HCT116 (cell line): ENCODE data around the gene OCA2. TPM values are rescaled to one million over a fixed set of nuclear protein-coding genes. Genes with fewer than 3 reads are reported as not detected.

Experiments used
- ATAC-seq: fragments of 200-7000 bp; cut with Tn5 transposase; 2 replicates; pipeline ENCODE4 v1.9.1; 2020; ENCODE audit warnings: mild to moderate bottlenecking, moderate library complexity
- BruUV-seq: library from RNA; stranded (reverse); fragments of 400-500 nt; replicated peaks from 2 replicates; lab custom pipeline; 2021; lab: Mats Ljungman, UMichigan
- CTCF ChIA-PET: fragments of 300-600 bp; sonication (Branson Sonifier 250); formaldehyde crosslinking; loops from one replicate; lab custom pipeline; 2021; ENCODE audit warnings: antibody characterized with exemption; lab: Charles Lee
- POLR2A ChIA-PET: fragments of 300-600, 350-600 bp; sonication (Branson Sonifier 250); formaldehyde crosslinking; loops from one replicate; lab custom pipeline; 2021; ENCODE audit warnings: antibody characterized with exemption; lab: Charles Lee
- RAD21 ChIA-PET, 2 experiments: fragments of 300-600 bp; sonication (Branson Sonifier 250); formaldehyde crosslinking; loops; one replicate each; lab custom pipeline; 2023; ENCODE audit warnings: low total read pairs in 2 of 2; ENCODE audit not compliant: uncharacterized antibody in 2 of 2, unreplicated experiment in 2 of 2, low non-redundant PET in 1 of 2; lab: Charles Lee
- DNase-seq: peaks from one replicate; pipeline ENCODE4 v3.0.0-alpha.2; 2010; ENCODE audit warnings: low read depth, low spot score
- H2AFZ ChIP-seq: fragments of 200-600 bp; shearing (Covaris generic), sonication (generic); 2 replicates; pipeline ENCODE4 v1.6.1; 2017; ENCODE audit warnings: low read depth, mixed run types, mixed read lengths, antibody characterized with exemption, low read length; ENCODE audit not compliant: poor library complexity, severe bottlenecking
- H3K27ac ChIP-seq: 2 replicates; pipeline ENCODE4 v1.5.1; 2012; ENCODE audit warnings: low read depth, low read length
- H3K27me3 ChIP-seq: fragments of 200-600 bp; sonication (generic); 2 replicates; pipeline ENCODE4 v1.6.1; 2016; ENCODE audit warnings: mixed run types, low read length, mixed read lengths; ENCODE audit not compliant: insufficient read depth
- H3K36me3 ChIP-seq, 2 experiments: fragments of 200-500 bp in 1 of 2; fragments of 200-600 bp in 1 of 2; sonication (Bioruptor generic) in 1 of 2; sonication (generic) in 1 of 2; 2 replicates each; pipeline versions ENCODE4 v1.5.1 to v1.6.1; 2014 to 2016; ENCODE audit warnings: low read length in 2 of 2, inconsistent platforms in 1 of 2, mixed read lengths in 1 of 2, mixed run types in 1 of 2; ENCODE audit not compliant: insufficient read depth in 2 of 2, control insufficient read depth in 1 of 2
- H3K4me1 ChIP-seq, 2 experiments: fragments of 200-600 bp in 1 of 2; sonication (generic) in 1 of 2; 2 replicates each; pipeline versions ENCODE4 v1.5.1 to v1.6.1; 2012 to 2017; ENCODE audit warnings: low read length in 2 of 2, inconsistent platforms in 1 of 2, mild to moderate bottlenecking in 1 of 2, mixed read lengths in 1 of 2, mixed run types in 1 of 2, moderate library complexity in 1 of 2; ENCODE audit not compliant: insufficient read depth in 2 of 2, control insufficient read depth in 1 of 2
- H3K4me2 ChIP-seq: fragments of 200-600 bp; sonication (generic); 2 replicates; pipeline ENCODE4 v1.6.1; 2017; ENCODE audit warnings: mixed run types, low read length, mixed read lengths
- H3K4me3 ChIP-seq, 2 experiments: fragments of 200-600 bp in 1 of 2; sonication (generic) in 1 of 2; replicated peaks in 1 of 2; 2 replicates each; pipeline ENCODE4 v1.5.1; 2011 to 2016; ENCODE audit warnings: low read length in 2 of 2, control low read depth in 1 of 2, low read depth in 1 of 2, mild to moderate bottlenecking in 1 of 2, mixed read lengths in 1 of 2, mixed run types in 1 of 2
- H3K79me2 ChIP-seq: fragments of 200-600 bp; sonication (generic); 2 replicates; pipeline ENCODE4 v1.6.1; 2017; ENCODE audit warnings: mild to moderate bottlenecking, mixed run types, low read length, moderate library complexity, mixed read lengths; ENCODE audit not compliant: insufficient read depth
- H3K9ac ChIP-seq: fragments of 200-600 bp; sonication (generic); 2 replicates; pipeline ENCODE4 v1.6.1; 2016; ENCODE audit warnings: low read length, mixed read lengths
- H3K9me2 ChIP-seq: fragments of 200-600 bp; sonication (generic), shearing (Covaris generic); 2 replicates; pipeline ENCODE4 v1.6.1; 2017; ENCODE audit warnings: mixed run types, mild to moderate bottlenecking, moderate library complexity; ENCODE audit not compliant: insufficient read depth
- H3K9me3 ChIP-seq, 2 experiments: fragments of 200-500 bp in 1 of 2; fragments of 200-600 bp in 1 of 2; sonication (Bioruptor generic) in 1 of 2; sonication (generic) in 1 of 2; 2 replicates each; pipeline ENCODE4 v1.6.1; 2014 to 2017; ENCODE audit warnings: low read length in 2 of 2, mixed read lengths in 2 of 2, inconsistent platforms in 1 of 2, low read depth in 1 of 2, mild to moderate bottlenecking in 1 of 2, mixed run types in 1 of 2, moderate library complexity in 1 of 2; ENCODE audit not compliant: control insufficient read depth in 1 of 2, insufficient read depth in 1 of 2
- H4K20me1 ChIP-seq: fragments of 200-600 bp; sonication (generic), shearing (Covaris generic); 2 replicates; pipeline ENCODE4 v1.6.1; 2017; ENCODE audit warnings: mixed run types, mild to moderate bottlenecking, moderate library complexity; ENCODE audit not compliant: insufficient read depth
- EGR1 ChIP-seq: IDR thresholded peaks from 2 replicates; pipeline ENCODE4 v1.6.1; 2012; ENCODE audit warnings: low read depth
- EZH2phosphoT487 ChIP-seq: fragments of 200-600 bp; IDR thresholded peaks from 2 replicates; pipeline ENCODE4 v1.6.1; 2018; ENCODE audit warnings: antibody characterized with exemption, borderline replicate concordance
- JUND ChIP-seq: IDR thresholded peaks from 2 replicates; pipeline ENCODE4 v1.6.1; 2012
- POLR2A ChIP-seq: IDR thresholded peaks from 2 replicates; pipeline ENCODE4 v1.7.0; 2011; ENCODE audit warnings: borderline replicate concordance; ENCODE audit not compliant: insufficient read depth, insufficient read length; ENCODE audit errors: extremely low read depth
- SIN3A ChIP-seq: IDR thresholded peaks from 2 replicates; pipeline ENCODE4 v1.6.1; 2012; ENCODE audit warnings: low read depth
- SP1 ChIP-seq: IDR thresholded peaks from 2 replicates; pipeline ENCODE4 v1.6.1; 2012; ENCODE audit warnings: low read depth
- SRF ChIP-seq: IDR thresholded peaks from 2 replicates; pipeline ENCODE4 v1.6.1; 2012; ENCODE audit warnings: low read depth
- intact Hi-C: fragments of 100-400 bp; cut with micrococcal nuclease; formaldehyde crosslinking; loops from 2 replicates; pipeline ENCODE4 v1.10.0; 2022
- total RNA-seq: library from RNA; stranded (reverse); gene quantifications from one replicate; pipeline ENCODE4 v1.2.1, GENCODE V29; 2021; ENCODE audit not compliant: unreplicated experiment
- TF ChIP-seq, protein P1 (sequence below): IDR thresholded peaks from 2 replicates; pipeline ENCODE4 v1.6.1; 2011; ENCODE audit warnings: mild to moderate bottlenecking, low read length, moderate library complexity; ENCODE audit not compliant: insufficient replicate concordance; ENCODE audit errors: extremely low read depth
- TF ChIP-seq, protein P2 (sequence below), 3 experiments: fragments of 200-600 bp in 1 of 3; sonication (generic) in 1 of 3; IDR thresholded peaks in 2 of 3; conservative IDR thresholded peaks in 1 of 3; 2 replicates each; pipeline ENCODE4 v1.5.1; 2012 to 2017; ENCODE audit warnings: low read depth in 2 of 3, low read length in 2 of 3, antibody characterized with exemption in 1 of 3, borderline replicate concordance in 1 of 3, control low read depth in 1 of 3, mild to moderate bottlenecking in 1 of 3, mixed read lengths in 1 of 3, mixed run types in 1 of 3, moderate library complexity in 1 of 3; ENCODE audit not compliant: insufficient read depth in 1 of 3

OCA2 gene
- total RNA-seq, 1 experiment from 2014 or later: not detected

- H3K4me2 ChIP-seq: no peak overlapping the region
- H3K27ac ChIP-seq: no peak overlapping the region
- H2AFZ ChIP-seq: no peak overlapping the region
- TF ChIP-seq EGR1 (no peak), EZH2phosphoT487 (no peak), SIN3A (no peak), JUND (no peak)
- TF ChIP-seq, protein P1, sequence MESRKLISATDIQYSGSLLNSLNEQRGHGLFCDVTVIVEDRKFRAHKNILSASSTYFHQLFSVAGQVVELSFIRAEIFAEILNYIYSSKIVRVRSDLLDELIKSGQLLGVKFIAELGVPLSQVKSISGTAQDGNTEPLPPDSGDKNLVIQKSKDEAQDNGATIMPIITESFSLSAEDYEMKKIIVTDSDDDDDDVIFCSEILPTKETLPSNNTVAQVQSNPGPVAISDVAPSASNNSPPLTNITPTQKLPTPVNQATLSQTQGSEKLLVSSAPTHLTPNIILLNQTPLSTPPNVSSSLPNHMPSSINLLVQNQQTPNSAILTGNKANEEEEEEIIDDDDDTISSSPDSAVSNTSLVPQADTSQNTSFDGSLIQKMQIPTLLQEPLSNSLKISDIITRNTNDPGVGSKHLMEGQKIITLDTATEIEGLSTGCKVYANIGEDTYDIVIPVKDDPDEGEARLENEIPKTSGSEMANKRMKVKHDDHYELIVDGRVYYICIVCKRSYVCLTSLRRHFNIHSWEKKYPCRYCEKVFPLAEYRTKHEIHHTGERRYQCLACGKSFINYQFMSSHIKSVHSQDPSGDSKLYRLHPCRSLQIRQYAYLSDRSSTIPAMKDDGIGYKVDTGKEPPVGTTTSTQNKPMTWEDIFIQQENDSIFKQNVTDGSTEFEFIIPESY: no peak
- H3K79me2 ChIP-seq: no peaks in the 10 kb centered on the region
- H3K4me1 ChIP-seq: no peaks in the 10 kb centered on the region
- ChIA-PET RAD21 (no interaction called here), POLR2A (no interaction called here), CTCF (no interaction called here)
- H3K9me2 ChIP-seq: no peaks in the 10 kb centered on the region
- H3K4me3 ChIP-seq: no peak overlapping the region
- peaks cover 6 to 25% of the 10 kb centered on the region in 2 experiments; a peak in 2 of 4 replicates for H3K9me3 ChIP-seq
- intact Hi-C loops: no loop called here
- H4K20me1 ChIP-seq: no peaks in the 10 kb centered on the region
- BruUV-seq: no TSS peak
- no peaks in the 10 kb centered on the region for H3K36me3 ChIP-seq
- ATAC-seq: no peak
- no peaks in the 10 kb centered on the region for H3K27me3 ChIP-seq
- H3K9ac ChIP-seq: no peak overlapping the region
- no peak for DNase-seq
Measured at GRCh38 chr15:27865926-27866325, 233.2 kb downstream of the OCA2 start.

- H3K79me2 ChIP-seq: no peaks in the 10 kb centered on the region
- H3K4me1 ChIP-seq: no peaks in the 10 kb centered on the region
- no peak overlapping the region for H3K4me3 ChIP-seq
- no peaks in the 10 kb centered on the region for H3K36me3 ChIP-seq
- no peak for DNase-seq
- ChIA-PET POLR2A (no interaction called here), RAD21 (no interaction called here), CTCF (no interaction called here)
- ATAC-seq: no peak
- no TSS peak for BruUV-seq
- intact Hi-C loops: no loop called here
- no peaks in the 10 kb centered on the region for H3K27me3 ChIP-seq
- H4K20me1 ChIP-seq: no peaks in the 10 kb centered on the region
- H2AFZ ChIP-seq: no peak overlapping the region
- no peak overlapping the region for H3K27ac ChIP-seq
- H3K4me2 ChIP-seq: no peak overlapping the region
- H3K9ac ChIP-seq: no peak overlapping the region
- peaks cover 6 to 28% of the 10 kb centered on the region in 2 experiments; a peak in 2 of 4 replicates for H3K9me3 ChIP-seq
- no peaks in the 10 kb centered on the region for H3K9me2 ChIP-seq
- TF ChIP-seq EGR1 (no peak), SIN3A (no peak), SRF (no peak), JUND (no peak), POLR2A (no peak), EZH2phosphoT487 (no peak), SP1 (no peak)
- TF ChIP-seq, protein P1: no peak
- TF ChIP-seq, protein P2, sequence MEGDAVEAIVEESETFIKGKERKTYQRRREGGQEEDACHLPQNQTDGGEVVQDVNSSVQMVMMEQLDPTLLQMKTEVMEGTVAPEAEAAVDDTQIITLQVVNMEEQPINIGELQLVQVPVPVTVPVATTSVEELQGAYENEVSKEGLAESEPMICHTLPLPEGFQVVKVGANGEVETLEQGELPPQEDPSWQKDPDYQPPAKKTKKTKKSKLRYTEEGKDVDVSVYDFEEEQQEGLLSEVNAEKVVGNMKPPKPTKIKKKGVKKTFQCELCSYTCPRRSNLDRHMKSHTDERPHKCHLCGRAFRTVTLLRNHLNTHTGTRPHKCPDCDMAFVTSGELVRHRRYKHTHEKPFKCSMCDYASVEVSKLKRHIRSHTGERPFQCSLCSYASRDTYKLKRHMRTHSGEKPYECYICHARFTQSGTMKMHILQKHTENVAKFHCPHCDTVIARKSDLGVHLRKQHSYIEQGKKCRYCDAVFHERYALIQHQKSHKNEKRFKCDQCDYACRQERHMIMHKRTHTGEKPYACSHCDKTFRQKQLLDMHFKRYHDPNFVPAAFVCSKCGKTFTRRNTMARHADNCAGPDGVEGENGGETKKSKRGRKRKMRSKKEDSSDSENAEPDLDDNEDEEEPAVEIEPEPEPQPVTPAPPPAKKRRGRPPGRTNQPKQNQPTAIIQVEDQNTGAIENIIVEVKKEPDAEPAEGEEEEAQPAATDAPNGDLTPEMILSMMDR (IDR thresholded peaks at IDR 0.05 in 2 of 3, conservative IDR thresholded peaks at IDR 0.05 in 1 of 3; ENCODE audit: borderline replicate concordance in 1 of 3, insufficient read depth in 1 of 3, low read depth in 2 of 3, low read length in 2 of 3): no peak
Measured at GRCh38 chr15:27865323-27865922, 233.7 kb downstream of the OCA2 start.
